GM18870 (cell line): ENCODE results near the gene MXI1.
A peak's percentile ranks its signal among the peaks of the same experiment; 100 is the strongest.
"Not testable (repeated sequence)": the region's sequence is repeated elsewhere in the genome, so short reads cannot be mapped to it uniquely, and the experiment has no call there.

Source experiments
- ATAC-seq: cut with Tn5 transposase; IDR thresholded peaks from one replicate; pipeline ENCODE4 v1.9.1; 2021; ENCODE audit warnings: moderate library complexity; ENCODE audit not compliant: unreplicated experiment

Gene MXI1

DNA sequence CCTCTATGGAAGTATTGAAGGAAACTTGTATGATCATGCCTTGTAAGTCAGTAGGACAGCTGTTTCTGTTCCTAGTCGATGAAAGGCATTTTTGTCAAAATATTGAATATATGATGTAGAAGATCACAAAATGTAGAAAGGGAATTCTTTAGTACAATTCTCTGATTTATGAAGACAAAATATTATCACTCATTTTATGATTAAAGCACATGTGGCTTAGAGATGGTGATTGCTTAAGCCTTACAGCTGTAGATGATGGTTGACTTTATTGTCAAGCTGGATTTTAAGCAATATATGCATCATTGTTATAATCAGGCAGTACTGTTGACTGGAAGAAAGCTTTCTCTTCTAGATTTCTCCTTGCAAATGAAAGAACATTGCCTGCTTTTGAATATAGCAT, 26.4 kb downstream of the MXI1 start:
- ATAC-seq: no peak

DNA sequence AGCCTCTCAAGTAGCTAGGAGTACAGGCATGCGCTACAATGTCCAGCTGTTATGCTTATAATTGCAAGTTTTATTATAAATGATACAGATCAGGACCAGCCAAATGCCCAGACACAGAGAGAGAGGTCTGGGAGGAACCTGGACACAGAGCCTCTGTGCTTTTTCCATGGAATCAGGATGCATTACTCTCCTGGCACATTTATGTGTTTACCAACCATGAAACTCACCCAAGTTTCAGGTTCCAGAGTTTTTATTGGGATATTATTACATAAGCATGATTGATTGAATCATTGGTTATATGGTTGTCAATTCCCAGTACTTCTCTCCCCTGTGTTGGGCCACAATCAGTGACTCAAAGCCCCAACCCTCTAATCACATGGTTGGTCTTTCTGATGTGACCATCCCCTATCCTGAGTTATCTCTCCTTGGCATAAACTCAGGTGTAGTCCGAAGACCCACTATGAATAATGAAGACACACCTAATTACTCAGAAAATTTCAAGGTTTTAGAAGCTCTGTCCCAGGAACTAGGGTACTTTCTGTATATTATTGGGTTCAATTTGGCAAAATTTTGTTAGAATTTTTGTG, 30.6 kb downstream of the MXI1 start:
- ATAC-seq: no peak

DNA sequence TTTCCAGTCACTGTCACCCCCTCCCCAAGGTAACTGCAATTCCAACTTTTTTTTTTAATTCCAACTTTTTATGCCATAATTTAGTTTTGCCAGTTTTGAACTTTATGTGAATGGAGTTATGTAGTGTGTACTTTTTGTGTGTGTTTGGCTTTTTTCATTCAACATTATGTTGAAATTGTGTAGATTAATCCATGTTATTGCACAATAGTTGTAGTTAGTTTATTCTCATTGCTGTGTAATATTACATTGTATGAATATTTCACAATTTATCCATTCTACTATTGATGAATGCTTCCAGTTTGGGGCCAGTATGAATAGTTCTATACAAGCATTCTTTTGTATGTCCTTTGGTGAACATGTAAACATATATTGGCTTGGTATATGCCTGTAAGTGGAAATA, 32.5 kb downstream of the MXI1 start:
- no peak for ATAC-seq

DNA sequence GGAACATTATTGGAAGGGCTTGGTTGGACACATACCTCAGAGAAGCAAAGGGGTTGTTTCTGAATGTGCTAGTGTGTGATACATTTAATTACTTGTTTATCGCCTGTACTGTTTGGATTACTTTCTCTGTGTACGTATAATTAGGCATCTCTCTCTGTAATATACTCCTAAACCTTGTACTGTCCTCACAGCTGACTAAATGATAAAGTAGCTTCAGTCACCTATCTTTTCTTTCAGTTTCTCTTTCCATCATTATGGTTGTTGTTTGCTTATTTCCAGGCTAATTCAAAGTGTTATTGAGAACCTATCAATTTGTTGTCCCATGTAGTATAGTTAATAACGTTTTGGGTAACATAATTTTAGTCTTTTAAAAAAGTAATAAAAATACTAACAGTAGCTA, 34.0 kb downstream of the MXI1 start:
- ATAC-seq: peak; percentile 66

DNA sequence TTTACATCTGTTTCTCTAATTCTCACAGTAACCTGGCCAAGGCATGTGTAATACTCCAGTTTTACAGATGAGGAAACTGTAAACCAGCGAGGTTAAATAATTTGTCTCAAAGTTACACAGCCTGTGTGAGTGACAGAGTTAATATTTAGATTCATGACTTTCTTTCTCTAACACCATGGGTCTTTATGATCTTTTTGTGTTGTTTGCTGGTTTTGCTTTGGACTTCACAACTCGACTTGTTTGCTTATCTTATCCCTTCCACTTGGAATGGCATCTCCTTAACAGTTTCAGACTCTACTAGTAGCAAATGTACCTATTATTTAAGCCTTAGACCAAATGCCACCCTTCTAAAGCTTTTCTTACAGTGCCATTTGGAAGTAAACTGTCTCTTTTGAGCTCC, 34.4 kb downstream of the MXI1 start:
- peak; percentile 39 for ATAC-seq

DNA sequence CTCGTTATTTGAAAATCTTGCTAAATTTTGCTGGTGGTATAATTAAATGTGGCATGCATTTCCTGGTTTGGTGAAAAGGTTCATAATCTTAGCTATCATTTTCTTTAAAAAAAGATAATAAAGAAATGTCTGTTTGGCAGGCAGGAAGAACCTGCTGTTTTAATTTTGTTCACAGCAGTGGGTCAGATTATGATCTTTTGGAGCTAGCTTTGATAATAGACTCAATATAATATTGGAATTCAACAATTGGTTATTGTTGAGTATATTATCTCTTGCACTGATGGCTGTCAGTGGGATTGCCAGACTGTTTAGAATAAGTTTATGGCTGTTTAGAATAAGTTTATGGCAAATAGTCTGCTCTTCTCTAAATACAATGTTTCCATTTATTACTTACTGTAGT, 35.1 kb downstream of the MXI1 start:
- ATAC-seq: no peak

DNA sequence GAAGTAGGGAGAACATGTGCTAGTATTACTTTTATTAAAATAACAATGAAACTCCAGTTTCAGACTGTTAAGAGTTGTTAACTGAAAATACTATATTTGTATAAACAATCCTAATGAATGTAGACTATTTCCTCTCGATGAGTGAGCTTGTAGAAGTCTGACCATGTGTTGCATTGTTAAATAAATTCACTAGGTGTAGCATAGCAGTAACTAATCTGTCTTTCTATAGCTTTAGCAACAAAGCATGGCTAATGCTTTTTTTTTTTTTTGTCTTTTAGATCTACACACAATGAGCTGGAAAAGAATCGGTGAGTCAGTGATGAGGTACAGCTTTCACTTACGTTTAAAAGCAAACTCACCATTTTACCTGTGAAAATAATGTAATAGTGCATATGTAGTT, 37.1 kb downstream of the MXI1 start:
- ATAC-seq: no peak

DNA sequence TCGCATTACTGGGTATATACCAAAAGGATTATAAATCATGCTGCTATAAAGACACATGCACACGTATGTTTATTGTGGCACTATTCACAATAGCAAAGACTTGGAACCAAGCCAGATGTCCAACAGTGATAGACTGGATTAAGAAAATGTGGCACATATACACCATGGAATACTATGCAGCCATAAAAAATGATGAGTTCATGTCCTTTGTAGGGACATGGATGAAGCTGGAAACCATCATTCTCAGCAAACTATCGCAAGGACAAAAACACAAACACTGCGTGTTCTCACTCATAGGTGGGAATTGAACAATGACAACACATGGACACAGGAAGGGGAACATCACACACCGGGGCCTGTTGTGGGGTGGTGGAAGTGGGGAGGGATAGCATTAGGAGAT, 40.4 kb downstream of the MXI1 start:
- not testable (repeated sequence) for ATAC-seq

DNA sequence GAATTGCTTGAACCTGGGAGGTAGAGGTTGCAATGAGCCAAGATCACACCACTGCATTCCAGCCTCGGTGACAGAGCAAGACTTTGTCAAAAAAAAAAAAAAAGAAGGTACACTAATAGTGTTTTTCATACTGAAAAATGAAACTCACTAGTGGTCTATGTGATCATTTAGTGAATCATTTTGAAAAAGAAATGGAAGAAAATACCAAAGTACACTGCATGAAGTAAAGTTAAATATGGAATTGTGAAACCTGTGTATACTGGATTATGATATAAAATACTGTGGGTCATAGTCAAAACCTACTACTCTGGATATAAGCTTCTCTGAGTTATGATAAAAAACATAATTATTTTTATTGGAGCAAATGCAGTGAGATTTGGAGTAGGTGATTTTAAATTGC, 42.1 kb downstream of the MXI1 start:
- peak; percentile 69 for ATAC-seq

DNA sequence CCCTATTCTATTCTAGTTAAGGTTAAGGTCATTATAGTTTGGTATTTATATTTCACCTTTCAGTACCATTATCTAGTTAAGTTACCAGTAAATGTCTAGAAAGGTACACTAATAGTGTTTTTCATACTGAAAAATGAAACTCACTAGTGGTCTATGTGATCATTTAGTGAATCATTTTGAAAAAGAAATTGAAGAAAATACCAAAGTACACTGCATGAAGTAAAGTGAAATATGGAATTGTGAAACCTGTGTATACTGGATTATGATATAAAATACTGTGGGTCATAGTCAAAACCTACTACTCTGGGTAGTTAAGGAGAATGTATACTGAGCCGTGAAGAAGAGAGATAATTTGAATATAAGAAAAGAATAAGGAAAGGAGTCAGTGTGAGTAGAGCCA, 44.0 kb downstream of the MXI1 start:
- peak; percentile 90 for ATAC-seq

GRCh38 chr10:110252151-110252550, 44.7 kb downstream of the MXI1 start:
- no peak for ATAC-seq

DNA sequence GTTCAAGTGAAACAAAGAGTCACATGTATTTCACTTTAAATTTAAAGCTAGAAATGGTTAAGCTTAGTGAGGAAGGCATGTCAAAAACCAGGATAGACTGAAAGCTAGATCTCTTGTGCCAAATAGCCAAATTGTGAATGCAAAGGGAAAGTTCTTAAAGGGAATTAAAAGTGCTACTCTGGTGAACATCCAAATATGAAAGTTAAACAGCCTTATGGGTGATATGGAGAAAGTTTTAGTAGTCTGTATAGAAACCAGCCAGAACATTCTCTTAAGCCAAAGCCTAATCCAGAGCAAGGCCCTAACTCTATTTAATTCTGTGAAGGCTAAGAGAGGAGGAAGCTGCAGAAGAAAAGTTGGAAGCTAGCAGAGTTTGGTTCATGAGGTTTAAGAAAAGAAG, 47.1 kb downstream of the MXI1 start:
- ATAC-seq: no peak

GRCh38 chr10:110258542-110258941, 51.1 kb downstream of the MXI1 start:
- no peak for ATAC-seq

- no peak for ATAC-seq
These were observed 51.9 kb downstream of the MXI1 start for GRCh38 chr10:110259317-110259716.

- no peak for ATAC-seq
These were observed 53.5 kb downstream of the MXI1 start for GRCh38 chr10:110260746-110261477.

- no peak for ATAC-seq
These were observed 55.8 kb downstream of the MXI1 start for GRCh38 chr10:110263164-110263563.

- ATAC-seq: no peak
These were observed 58.3 kb downstream of the MXI1 start for GRCh38 chr10:110265573-110266193.

GRCh38 chr10:110267276-110267675, 59.9 kb downstream of the MXI1 start:
- no peak for ATAC-seq

DNA sequence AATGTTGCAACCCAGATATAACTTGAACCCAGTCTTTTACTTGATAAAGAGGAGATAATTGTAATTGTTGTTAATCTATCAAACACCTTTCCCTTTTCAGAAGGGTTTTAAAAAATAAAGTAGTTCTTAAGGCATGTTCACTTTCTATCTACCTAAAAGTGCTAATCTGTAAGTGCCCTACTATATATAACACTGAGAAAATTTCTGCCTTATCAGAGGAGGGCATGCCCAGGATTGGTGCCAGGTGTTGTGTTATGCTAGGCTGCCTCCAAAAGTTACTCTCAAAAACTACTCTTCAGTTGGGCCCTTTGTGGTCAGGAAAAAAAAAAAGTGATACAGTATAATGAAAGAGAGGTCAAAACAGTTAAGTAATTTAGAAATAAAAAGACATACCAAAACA, 61.0 kb downstream of the MXI1 start:
- no peak for ATAC-seq

DNA sequence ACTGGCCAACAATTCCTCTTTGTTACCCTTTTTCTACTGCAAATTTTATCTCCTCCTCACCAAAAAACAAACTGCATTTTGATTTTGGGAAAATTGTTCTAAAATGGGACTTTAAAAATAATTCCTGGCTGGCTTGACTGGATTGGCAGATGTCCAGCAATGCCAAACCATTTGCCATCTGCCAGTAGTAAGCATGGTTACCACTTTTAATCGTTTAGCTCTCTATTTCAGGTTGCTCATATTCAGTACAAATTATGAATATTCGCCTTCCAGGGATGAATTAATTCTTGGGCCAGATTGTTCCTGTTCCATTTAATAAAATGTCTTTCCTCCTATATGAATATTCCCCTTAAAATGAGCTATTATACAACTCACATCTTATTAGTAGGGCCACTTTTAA, 61.6 kb downstream of the MXI1 start:
- ATAC-seq: no peak

- ATAC-seq: peak; percentile 70
These were observed 62.2 kb downstream of the MXI1 start for GRCh38 chr10:110269374-110270318.
